Effector memory CD4-positive, alpha-beta T cell (primary cell): Measurements from ENCODE around the gene IDUA.

Experiments
- DNase-seq, 3 donors: peaks; one replicate each; pipeline ENCODE4 v3.0.0-alpha.2; 2020
- H3K27ac ChIP-seq: 2 replicates; pipeline ENCODE4 v1.7.0; 2013; ENCODE audit warnings: mild to moderate bottlenecking, low read length, moderate library complexity; ENCODE audit not compliant: insufficient read depth, poor library complexity, severe bottlenecking
- H3K27me3 ChIP-seq: replicated peaks from 2 replicates; pipeline ENCODE4 v1.7.0; 2013; ENCODE audit warnings: mild to moderate bottlenecking, low read length; ENCODE audit not compliant: insufficient read depth, control insufficient read depth, poor library complexity, severe bottlenecking
- H3K36me3 ChIP-seq: 2 replicates; pipeline ENCODE4 v1.7.0; 2013; ENCODE audit warnings: mild to moderate bottlenecking, low read length, moderate library complexity; ENCODE audit not compliant: control insufficient read depth, insufficient read depth
- H3K4me1 ChIP-seq: 2 replicates; pipeline ENCODE4 v1.7.0; 2013; ENCODE audit warnings: low read length, mild to moderate bottlenecking; ENCODE audit not compliant: control insufficient read depth, insufficient read depth, poor library complexity, severe bottlenecking
- H3K4me3 ChIP-seq: 2 replicates; pipeline ENCODE4 v1.7.0; 2013; ENCODE audit warnings: low read length, low read depth, mild to moderate bottlenecking; ENCODE audit not compliant: insufficient read depth, poor library complexity, severe bottlenecking
- H3K9me3 ChIP-seq: 2 replicates; pipeline ENCODE4 v1.7.0; 2013; ENCODE audit warnings: mild to moderate bottlenecking, low read length, moderate library complexity; ENCODE audit not compliant: control insufficient read depth

The IDUA gene

GRCh38 chr4:962231-963208, 24.3 kb upstream of the IDUA start:
- Histone ChIP-seq H3K27ac (no peak overlapping the region), H3K27me3 (no peaks in the 10 kb centered on the region), H3K36me3 (peaks cover 7% of the 10 kb centered on the region), H3K9me3 (no peaks in the 10 kb centered on the region), H3K4me1 (no peaks in the 10 kb centered on the region), H3K4me3 (no peak overlapping the region)
- no peak for DNase-seq

- Histone ChIP-seq H3K27me3 (no peaks in the 10 kb centered on the region), H3K4me1 (peaks cover 4% of the 10 kb centered on the region), H3K36me3 (peaks cover 7% of the 10 kb centered on the region), H3K9me3 (no peaks in the 10 kb centered on the region), H3K27ac (no peak overlapping the region), H3K4me3 (no peak overlapping the region)
- DNase-seq = no peak
These were observed 23.3 kb upstream of the IDUA start for GRCh38 chr4:963276-964225.

GRCh38 chr4:964346-965025, 22.4 kb upstream of the IDUA start:
- H3K9me3 ChIP-seq = no peaks in the 10 kb centered on the region
- H3K4me3 ChIP-seq = no peak overlapping the region
- peaks cover 7% of the 10 kb centered on the region for H3K36me3 ChIP-seq
- DNase-seq = no peak
- no peak overlapping the region for H3K27ac ChIP-seq
- H3K4me1 ChIP-seq = peaks cover 4% of the 10 kb centered on the region
- no peaks in the 10 kb centered on the region for H3K27me3 ChIP-seq

- H3K9me3 ChIP-seq = no peaks in the 10 kb centered on the region
- no peak overlapping the region for H3K4me3 ChIP-seq
- H3K4me1 ChIP-seq = peaks cover 4% of the 10 kb centered on the region
- DNase-seq = no peak
- peaks cover 7% of the 10 kb centered on the region for H3K36me3 ChIP-seq
- no peak overlapping the region for H3K27ac ChIP-seq
- no peaks in the 10 kb centered on the region for H3K27me3 ChIP-seq
These were observed 21.6 kb upstream of the IDUA start for GRCh38 chr4:965048-965765.

GRCh38 chr4:965766-966134, 21.1 kb upstream of the IDUA start:
- H3K4me1 ChIP-seq = peaks cover 4% of the 10 kb centered on the region

GRCh38 chr4:966266-967112, 20.4 kb upstream of the IDUA start:
- Histone ChIP-seq H3K4me1 (peaks cover 4% of the 10 kb centered on the region), H3K9me3 (no peaks in the 10 kb centered on the region), H3K27me3 (no peaks in the 10 kb centered on the region), H3K4me3 (no peak overlapping the region), H3K27ac (no peak overlapping the region), H3K36me3 (peaks cover 7% of the 10 kb centered on the region)
- no peak for DNase-seq

More at GRCh38 chr4:965766-966134, 21.1 kb upstream of the IDUA start:
- Histone ChIP-seq H3K4me3 (no peak overlapping the region), H3K36me3 (peaks cover 7% of the 10 kb centered on the region), H3K27me3 (no peaks in the 10 kb centered on the region), H3K27ac (no peak overlapping the region), H3K9me3 (no peaks in the 10 kb centered on the region)
- DNase-seq = no peak

- Histone ChIP-seq H3K4me1 (peaks cover 11% of the 10 kb centered on the region), H3K4me3 (no peak overlapping the region), H3K9me3 (no peaks in the 10 kb centered on the region), H3K27ac (no peak overlapping the region), H3K36me3 (peaks cover 7% of the 10 kb centered on the region), H3K27me3 (no peaks in the 10 kb centered on the region)
- no peak for DNase-seq
These were observed 19.4 kb upstream of the IDUA start for GRCh38 chr4:967113-968104.

- peaks cover 7% of the 10 kb centered on the region for H3K36me3 ChIP-seq
- H3K9me3 ChIP-seq = no peaks in the 10 kb centered on the region
- no peaks in the 10 kb centered on the region for H3K27me3 ChIP-seq
- no peak overlapping the region for H3K4me3 ChIP-seq
- H3K27ac ChIP-seq = no peak overlapping the region
- peaks cover 14% of the 10 kb centered on the region for H3K4me1 ChIP-seq
- no peak for DNase-seq
These were observed 18.6 kb upstream of the IDUA start for GRCh38 chr4:968221-968620.
